ENCODE data around the gene GSC. TPM values are rescaled to one million over a fixed set of nuclear protein-coding genes. Genes with fewer than 3 reads are reported as not detected.
"Not testable (repeated sequence)": the region's sequence is repeated elsewhere in the genome, so short reads cannot be mapped to it uniquely, and the experiment has no call there.

GSC gene
- total RNA-seq, 2 donors from 2014 or later: 37.0 to 94.4 TPM

DNA sequence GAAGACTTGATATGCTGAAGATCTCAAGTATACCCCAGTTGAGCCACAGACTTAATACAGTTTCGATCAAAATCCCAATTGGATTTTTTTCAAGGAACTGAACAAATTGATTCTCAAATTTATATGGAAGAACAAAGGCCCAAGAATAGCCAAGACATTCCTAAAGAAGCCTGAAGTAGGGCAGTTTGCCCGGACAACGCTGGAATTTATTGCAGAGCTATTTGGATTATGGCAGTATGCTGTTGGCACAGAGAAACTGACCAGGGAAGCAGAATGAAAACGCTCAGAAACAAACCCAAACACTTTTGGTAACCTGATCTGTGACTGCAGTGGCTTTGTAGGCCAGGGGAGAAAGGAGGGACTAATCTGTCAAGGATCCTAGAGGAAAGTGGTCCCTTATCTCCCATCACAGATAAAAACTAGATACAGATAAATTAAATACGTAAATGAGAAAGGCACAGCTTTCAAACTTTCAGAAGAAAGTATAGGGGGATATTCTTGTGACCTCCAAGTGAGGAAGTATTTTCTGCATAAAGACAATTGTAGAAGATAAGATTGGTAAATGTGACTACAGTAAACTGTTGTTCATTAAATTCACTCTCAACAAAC is 35.9 kb upstream of the GSC start:
- DNase-seq: no peak
- no peaks in the 10 kb centered on the region for H3K4me1 ChIP-seq (ENCODE audit: control insufficient read depth, insufficient read depth, low read length)
- no peak overlapping the region for H3K27ac ChIP-seq (ENCODE audit: low read depth, low read length)
- no peaks in the 10 kb centered on the region for H3K36me3 Mint-ChIP-seq (ENCODE audit: low read depth)
- no peak for TF ChIP-seq CTCF (conservative IDR thresholded peaks at IDR 0.05)
- no peaks in the 10 kb centered on the region for H3K9me3 ChIP-seq (ENCODE audit: control insufficient read depth, low read length)
- no peak overlapping the region for H3K4me3 ChIP-seq (ENCODE audit: low read length)
- peaks cover 12% of the 10 kb centered on the region for H3K4me1 Mint-ChIP-seq
- WGBS, 2 experiments (ENCODE audit: insufficient coverage in 1 of 2, insufficient read length in 1 of 2): 57 to 67% methylated on average over 3 to 5 of the region's 5 CpGs
- no peak overlapping the region for H3K27ac Mint-ChIP-seq
- H3K27me3 Mint-ChIP-seq (ENCODE audit: insufficient read depth): peaks cover 83% of the 10 kb centered on the region
- H3K36me3 ChIP-seq (ENCODE audit: control insufficient read depth, insufficient read depth, low read length): no peaks in the 10 kb centered on the region
- no peak overlapping the region for H3K9ac ChIP-seq (ENCODE audit: extremely low read depth, low read length, poor library complexity, severe bottlenecking)
- no peaks in the 10 kb centered on the region for H3K9me3 Mint-ChIP-seq
- no peak overlapping the region for H3K4me3 Mint-ChIP-seq
- peaks cover 97% of the 10 kb centered on the region for H3K27me3 ChIP-seq (ENCODE audit: control insufficient read depth, insufficient read depth, low read length, poor library complexity, severe bottlenecking)

DNA sequence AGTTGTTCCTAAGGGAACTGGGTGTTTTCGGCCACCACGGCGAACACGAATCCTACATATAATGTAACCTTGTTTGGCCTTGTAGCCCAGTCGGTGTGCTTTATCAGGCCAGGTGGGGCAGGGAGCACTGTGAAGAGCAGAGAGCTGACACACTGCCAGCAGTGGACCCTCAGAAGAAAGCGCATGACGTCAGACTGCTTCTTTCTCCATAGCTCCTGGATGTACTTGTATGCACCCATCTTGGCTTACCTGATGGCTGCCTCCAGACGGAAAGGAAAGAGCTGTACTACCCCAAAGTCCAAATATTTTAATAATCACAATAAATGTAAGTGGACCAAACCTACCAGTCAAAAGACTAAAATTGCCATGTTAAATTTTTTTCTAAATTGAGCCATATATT is 31.3 kb upstream of the GSC start:
- TF ChIP-seq CTCF (conservative IDR thresholded peaks at IDR 0.05): no peak
- no peak overlapping the region for H3K9ac ChIP-seq (ENCODE audit: extremely low read depth, low read length, poor library complexity, severe bottlenecking)
- H3K27me3 Mint-ChIP-seq (ENCODE audit: insufficient read depth): peaks cover 76% of the 10 kb centered on the region
- no peaks in the 10 kb centered on the region for H3K9me3 ChIP-seq (ENCODE audit: control insufficient read depth, low read length)
- no peak overlapping the region for H3K27ac Mint-ChIP-seq
- no peak for DNase-seq
- H3K9me3 Mint-ChIP-seq: no peaks in the 10 kb centered on the region
- H3K4me1 ChIP-seq (ENCODE audit: control insufficient read depth, insufficient read depth, low read length): no peaks in the 10 kb centered on the region
- WGBS, 2 experiments (ENCODE audit: insufficient coverage in 1 of 2, insufficient read length in 1 of 2): 92 to 96% methylated on average over 4 to 8 of the region's 8 CpGs
- no peak overlapping the region for H3K4me3 Mint-ChIP-seq
- H3K4me3 ChIP-seq (ENCODE audit: low read length): no peak overlapping the region
- H3K36me3 Mint-ChIP-seq (ENCODE audit: low read depth): peaks cover 1% of the 10 kb centered on the region
- peaks cover 14% of the 10 kb centered on the region for H3K4me1 Mint-ChIP-seq
- H3K27me3 ChIP-seq (ENCODE audit: control insufficient read depth, insufficient read depth, low read length, poor library complexity, severe bottlenecking): peaks cover 89% of the 10 kb centered on the region
- no peak overlapping the region for H3K27ac ChIP-seq (ENCODE audit: low read depth, low read length)
- H3K36me3 ChIP-seq (ENCODE audit: control insufficient read depth, insufficient read depth, low read length): no peaks in the 10 kb centered on the region

GRCh38 chr14:94800764-94801163 is 30.9 kb upstream of the GSC start:
- H3K36me3 Mint-ChIP-seq (ENCODE audit: low read depth); H3K4me3 Mint-ChIP-seq; H3K4me3 ChIP-seq (ENCODE audit: low read length); H3K27ac ChIP-seq (ENCODE audit: low read depth, low read length); DNase-seq; H3K9ac ChIP-seq (ENCODE audit: extremely low read depth, low read length, poor library complexity, severe bottlenecking); H3K27ac Mint-ChIP-seq; H3K36me3 ChIP-seq (ENCODE audit: control insufficient read depth, insufficient read depth, low read length); H3K4me1 ChIP-seq (ENCODE audit: control insufficient read depth, insufficient read depth, low read length); H3K9me3 ChIP-seq (ENCODE audit: control insufficient read depth, low read length); H3K9me3 Mint-ChIP-seq: not testable (repeated sequence)
- peaks cover 14% of the 10 kb centered on the region for H3K4me1 Mint-ChIP-seq
- H3K27me3 Mint-ChIP-seq (ENCODE audit: insufficient read depth): peaks cover 74% of the 10 kb centered on the region
- H3K27me3 ChIP-seq (ENCODE audit: control insufficient read depth, insufficient read depth, low read length, poor library complexity, severe bottlenecking): peaks cover 85% of the 10 kb centered on the region
- 86% methylated on average over 5 to 6 of the region's 9 CpGs for WGBS, 2 experiments (ENCODE audit: insufficient coverage in 1 of 2, insufficient read length in 1 of 2)

DNA sequence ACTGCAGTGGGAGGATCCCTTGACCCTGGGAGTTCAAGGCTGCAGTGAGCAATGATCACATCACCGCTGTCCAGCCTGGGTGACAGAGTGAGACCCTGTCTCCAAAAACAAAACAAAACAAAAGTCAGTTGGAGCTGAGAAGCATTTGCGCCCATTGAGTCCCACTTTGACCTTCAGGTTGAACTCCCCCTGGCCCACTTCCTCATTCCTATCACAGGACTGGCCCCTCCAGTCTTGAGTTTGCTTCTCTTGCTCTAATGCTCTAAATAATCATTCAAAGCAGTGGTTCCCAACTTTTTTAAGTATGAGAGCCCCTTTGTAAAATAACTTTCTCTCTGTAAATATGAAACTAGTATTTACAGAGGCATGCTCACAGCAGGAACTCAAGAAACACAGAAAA is 28.0 kb upstream of the GSC start:
- H3K27me3 Mint-ChIP-seq (ENCODE audit: insufficient read depth): peaks cover 85% of the 10 kb centered on the region
- Histone ChIP-seq H3K9me3 (ENCODE audit: control insufficient read depth, low read length) (no peaks in the 10 kb centered on the region), H3K27ac (ENCODE audit: low read depth, low read length) (no peak overlapping the region), H3K27me3 (ENCODE audit: control insufficient read depth, insufficient read depth, low read length, poor library complexity, severe bottlenecking) (peaks cover 85% of the 10 kb centered on the region), H3K36me3 (ENCODE audit: control insufficient read depth, insufficient read depth, low read length) (no peaks in the 10 kb centered on the region), H3K4me3 (ENCODE audit: low read length) (no peak overlapping the region), H3K9ac (ENCODE audit: extremely low read depth, low read length, poor library complexity, severe bottlenecking) (no peak overlapping the region), H3K4me1 (ENCODE audit: control insufficient read depth, insufficient read depth, low read length) (peaks cover 12% of the 10 kb centered on the region)
- H3K36me3 Mint-ChIP-seq (ENCODE audit: low read depth): peaks cover 1% of the 10 kb centered on the region
- H3K9me3 Mint-ChIP-seq: no peaks in the 10 kb centered on the region
- H3K27ac Mint-ChIP-seq: no peak overlapping the region
- no peak for TF ChIP-seq CTCF (conservative IDR thresholded peaks at IDR 0.05)
- no peak overlapping the region for H3K4me3 Mint-ChIP-seq
- no peak for DNase-seq
- WGBS, 2 experiments (ENCODE audit: insufficient coverage in 1 of 2, insufficient read length in 1 of 2): 89 to 100% methylated on average over 1 to 2 of the region's 2 CpGs
- peaks cover 17% of the 10 kb centered on the region for H3K4me1 Mint-ChIP-seq

Data from endodermal cell (in vitro differentiated cells).